Stimulated activated CD4-positive, alpha-beta T cell treated with anti-CD3 and anti-CD28 coated beads, Interleukin-1b, Interleukin-23, amount 100 ng/mL, for 4 hours (primary cell): ENCODE results near the gene YIPF3.
"Not testable (repeated sequence)": the region's sequence is repeated elsewhere in the genome, so short reads cannot be mapped to it uniquely, and the experiment has no call there.

Source experiments
- DNase-seq, 2 donors: peaks; one replicate each; pipeline ENCODE4 v3.0.0-alpha.2; 2020; ENCODE audit warnings: low read depth in 2 of 2

Gene YIPF3

GRCh38 chr6:43509984-43510826 lies 6.5 kb downstream of the YIPF3 start, which contains the start of gene LRRC73:
Gene LRRC73, minus strand, starts transcription at chr6:43510346. Its CDS starts 561 bp downstream, at chr6:43509785.
- peak; percentile 63 to 83 for DNase-seq

DNA sequence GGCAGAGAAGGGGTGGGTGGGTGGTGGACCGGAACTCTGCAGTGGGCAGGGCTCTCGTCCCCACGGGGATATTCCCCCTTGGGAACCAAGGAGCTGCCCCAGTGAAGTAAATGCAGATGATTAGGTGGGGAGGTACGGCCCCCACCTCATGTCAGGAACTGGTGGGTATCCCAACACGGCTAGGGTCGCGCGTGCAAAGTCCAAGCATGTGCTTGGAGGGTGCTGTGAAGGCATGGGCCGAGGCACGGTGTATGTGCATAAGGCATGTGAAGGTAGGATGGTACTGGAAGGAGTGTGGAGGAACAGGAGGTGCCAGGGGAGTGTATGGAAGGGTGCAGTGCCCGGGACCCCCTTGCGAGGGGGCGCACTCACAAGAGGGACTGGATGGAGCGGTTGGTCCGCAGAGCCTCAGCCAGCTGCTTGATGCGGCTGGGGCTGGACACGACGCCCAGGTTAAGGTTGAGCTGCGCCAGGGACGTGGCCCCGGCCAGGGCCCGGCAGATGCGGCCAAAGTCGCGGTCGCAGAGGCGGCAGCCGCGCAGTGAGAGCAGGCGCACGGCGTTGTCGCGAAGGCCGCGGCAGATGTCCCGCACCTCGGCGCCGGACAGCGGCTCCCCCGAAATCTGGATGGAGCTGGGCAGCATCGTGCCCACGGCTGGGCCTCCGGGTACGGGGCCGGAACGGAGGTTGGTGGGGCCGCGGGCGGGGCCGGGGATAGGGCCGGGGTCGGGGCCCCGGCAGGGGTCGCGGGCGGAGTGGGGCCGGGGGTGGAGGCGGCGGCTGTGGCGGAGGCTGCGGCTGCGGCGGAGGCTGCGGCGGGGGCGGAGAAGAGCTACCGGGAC lies 7.4 kb downstream of the YIPF3 start:
- DNase-seq, result no peak

DNA sequence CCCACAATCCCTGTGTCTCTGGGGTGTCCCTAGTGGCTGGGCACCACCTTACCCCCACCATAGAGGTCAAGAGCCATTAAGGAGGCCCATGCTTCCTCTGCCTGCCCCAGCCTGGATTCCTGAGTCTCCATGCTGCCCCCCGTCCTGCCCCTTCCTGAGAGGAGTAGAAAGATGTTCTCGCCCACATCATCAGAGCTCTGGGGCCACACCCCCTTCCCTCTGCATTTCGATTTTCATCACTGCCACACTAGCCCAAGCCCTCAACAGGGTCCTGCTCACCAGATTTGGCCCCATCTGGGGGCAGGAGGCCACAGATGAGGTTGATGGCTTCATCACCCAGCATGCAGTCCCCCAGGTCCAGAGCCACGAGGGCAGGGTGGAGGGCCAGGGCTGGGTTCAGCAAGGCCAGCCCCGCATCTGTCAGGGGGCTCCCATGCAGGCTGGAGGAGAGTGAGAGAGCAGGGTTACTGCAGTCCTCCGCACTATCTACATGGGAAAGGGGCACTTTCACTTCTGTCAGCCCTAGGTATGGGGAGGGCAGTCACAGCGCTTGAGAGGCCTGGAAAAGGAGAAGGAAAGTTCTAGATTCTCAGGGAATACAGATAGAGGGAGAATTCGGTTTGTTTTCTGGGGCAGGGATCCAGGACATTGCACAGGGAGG lies 8.1 kb downstream of the YIPF3 start:
- DNase-seq, result no peak

- peak; percentile 61 to 79 for DNase-seq
These were observed 9.9 kb downstream of the YIPF3 start for GRCh38 chr6:43506667-43507471.

- DNase-seq, result no peak
These were observed 10.6 kb downstream of the YIPF3 start for GRCh38 chr6:43506171-43506570.

DNA sequence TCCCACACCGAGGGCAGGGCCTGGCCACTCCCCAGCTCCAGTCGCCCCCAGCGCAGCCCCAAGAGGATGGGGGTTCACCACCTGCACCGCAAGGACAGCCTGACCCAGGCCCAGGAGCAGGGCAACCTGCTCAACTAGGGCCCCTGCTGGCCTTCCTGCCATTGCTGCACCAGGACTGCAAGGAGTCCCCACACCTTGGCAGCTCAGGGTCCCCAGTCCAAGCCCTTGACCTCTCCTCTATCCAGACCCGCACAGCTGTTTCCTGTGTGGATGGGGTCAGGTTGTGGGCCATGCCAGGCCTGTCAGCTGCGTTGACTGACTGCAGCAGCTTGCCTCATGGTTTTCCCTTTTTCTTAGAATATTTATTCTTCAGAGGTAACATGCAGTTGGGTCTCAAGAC lies 11.0 kb downstream of the YIPF3 start:
- no peak for DNase-seq

GRCh38 chr6:43504756-43505593 lies 11.8 kb downstream of the YIPF3 start:
- no peak for DNase-seq

GRCh38 chr6:43503443-43503842 lies 13.3 kb downstream of the YIPF3 start:
- no peak for DNase-seq

DNA sequence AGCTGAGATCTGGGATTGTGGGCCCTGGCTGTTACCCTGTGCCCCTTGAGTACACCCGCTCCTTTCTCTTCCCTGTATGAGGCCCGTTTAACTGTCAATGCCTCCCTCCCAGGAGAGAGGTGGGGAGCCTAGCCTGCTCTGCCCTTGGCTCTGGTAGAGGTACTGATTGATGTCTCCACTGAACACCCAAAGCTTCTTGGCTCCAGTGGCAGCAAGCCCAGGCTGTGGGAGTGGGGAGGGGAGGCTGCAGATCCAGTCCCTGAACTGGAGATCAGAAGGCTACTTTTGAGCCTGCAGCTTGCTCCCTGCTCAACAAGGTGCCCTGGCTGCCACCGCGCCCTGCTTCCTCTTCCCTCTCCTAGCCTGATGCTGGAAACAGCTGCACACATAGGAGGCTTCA lies 14.1 kb downstream of the YIPF3 start:
- DNase-seq, result no peak

GRCh38 chr6:43500921-43501320 lies 15.8 kb downstream of the YIPF3 start:
- DNase-seq, result no peak

- no peak for DNase-seq
These were observed 17.5 kb downstream of the YIPF3 start for GRCh38 chr6:43499028-43499815.

DNA sequence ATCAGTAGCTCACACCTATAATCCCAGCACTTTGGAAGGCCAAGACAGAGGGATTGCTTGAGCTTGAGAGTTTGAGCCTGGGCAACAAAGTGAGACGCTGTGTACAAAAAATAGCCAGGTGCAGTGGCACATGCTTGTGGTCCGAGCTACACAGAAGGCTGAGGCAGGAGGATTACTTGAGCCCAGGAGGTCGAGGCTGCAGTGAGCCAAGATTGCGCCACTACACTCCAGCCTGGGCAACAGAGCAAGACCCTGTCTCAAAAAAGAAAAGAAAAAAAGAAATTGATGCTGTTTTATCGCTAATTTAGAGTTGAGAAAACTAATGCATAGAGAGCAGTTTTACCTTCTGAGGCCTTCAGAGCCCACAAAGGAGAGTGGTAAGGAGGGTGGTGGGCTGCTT lies 18.4 kb downstream of the YIPF3 start:
- DNase-seq, result not testable (repeated sequence)

DNA sequence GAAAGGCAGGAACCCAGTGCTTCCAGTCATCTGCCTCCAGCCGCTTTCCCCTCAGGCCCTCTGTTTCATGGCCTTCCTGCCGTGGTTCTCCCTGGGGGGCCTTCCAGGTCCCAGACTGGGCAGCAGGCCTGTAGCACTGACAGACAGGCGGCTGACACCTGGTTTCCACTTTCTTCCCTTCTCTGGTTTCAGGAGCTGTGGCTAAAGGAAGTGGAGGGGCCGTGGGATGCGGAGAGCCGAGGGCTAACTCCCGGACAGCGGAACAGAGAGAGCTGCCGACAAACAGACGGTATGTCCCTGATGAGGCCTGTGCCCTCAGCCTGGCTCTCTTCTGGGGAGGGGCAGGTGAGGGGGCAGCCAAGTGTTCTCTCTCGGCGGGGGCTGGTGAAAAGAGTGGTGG lies 19.0 kb downstream of the YIPF3 start:
- DNase-seq, result no peak

DNA sequence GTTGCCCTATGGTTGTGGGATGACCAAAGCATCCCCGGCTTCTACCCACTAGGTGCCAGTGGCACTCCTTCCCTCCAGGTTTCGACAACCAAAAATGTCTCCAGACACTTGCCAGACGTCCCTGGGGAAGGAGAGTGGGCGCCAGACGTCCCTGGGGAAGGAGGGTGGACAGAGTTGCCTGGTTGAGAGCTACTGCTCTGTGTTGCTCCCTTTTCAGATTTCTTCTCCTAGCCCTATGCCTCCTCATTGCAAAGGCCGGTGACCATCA lies 19.7 kb downstream of the YIPF3 start:
- DNase-seq, result no peak

- no peak for DNase-seq
These were observed 20.2 kb downstream of the YIPF3 start for GRCh38 chr6:43496370-43497128.

DNA sequence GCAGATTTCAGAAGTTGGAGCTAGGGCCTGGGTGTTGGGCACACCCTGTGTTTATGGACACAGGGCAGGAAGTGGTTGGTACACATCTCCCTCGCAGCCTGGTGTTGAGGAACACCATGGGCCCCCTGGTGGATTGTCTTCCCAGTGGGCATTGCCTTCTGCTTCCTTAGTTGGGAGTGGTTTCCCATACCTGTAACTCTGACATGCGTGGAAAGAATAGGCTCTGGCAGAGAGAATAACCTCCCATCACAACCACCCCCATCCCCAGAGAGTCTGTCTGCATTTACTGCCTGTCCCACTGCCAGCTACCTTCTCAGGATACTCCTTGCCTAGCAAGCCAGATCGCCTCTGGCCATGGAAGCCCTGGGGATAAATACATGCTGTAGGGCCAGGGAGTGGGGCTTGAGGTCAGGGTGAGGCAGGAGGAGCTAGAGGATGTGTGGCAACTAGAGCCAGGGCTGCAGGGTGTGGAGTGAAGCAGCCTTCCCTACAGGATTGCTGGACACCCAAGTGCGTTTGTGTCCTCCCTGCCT lies 21.3 kb downstream of the YIPF3 start:
- DNase-seq, result no peak

GRCh38 chr6:43494766-43495165 lies 22.0 kb downstream of the YIPF3 start:
- DNase-seq, result no peak

DNA sequence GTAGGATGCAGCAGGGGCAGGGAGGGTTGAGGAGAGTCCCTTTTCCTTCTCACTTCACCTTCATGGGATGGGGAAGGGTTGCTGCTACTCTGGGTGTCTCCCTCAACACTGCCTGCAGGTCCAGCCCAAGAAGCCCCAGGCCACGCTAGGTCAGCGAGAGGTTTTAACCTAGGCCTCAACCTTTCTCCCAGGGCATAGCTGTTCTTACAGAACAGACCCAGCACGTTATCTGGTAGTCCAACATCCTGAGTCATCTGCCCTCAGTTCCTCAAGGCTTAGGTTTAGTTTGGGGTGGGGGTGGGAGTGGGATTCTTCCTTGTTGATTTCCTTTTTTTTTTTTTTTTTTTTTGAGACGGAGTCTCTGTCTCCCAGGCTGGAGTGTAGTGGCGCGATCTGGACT lies 22.4 kb downstream of the YIPF3 start:
- DNase-seq, result no peak

DNA sequence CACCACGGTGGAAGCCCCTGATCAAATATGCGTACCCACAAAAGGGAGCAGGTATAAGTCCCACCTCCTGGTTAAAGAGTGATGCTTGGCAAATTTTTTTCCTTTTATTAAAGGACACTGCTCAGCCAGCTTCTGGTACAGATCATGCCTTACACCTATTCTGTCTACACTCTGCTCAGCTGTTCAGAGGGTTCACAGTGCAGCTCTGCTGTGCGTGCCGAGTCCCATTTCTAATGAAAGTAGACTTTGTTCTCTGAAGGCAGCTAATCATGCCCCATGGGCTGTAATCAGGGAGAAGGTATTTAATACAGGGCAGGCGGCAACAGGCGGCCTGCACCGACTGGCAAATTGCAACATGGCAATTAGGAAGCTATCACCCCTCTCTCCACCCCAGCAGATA lies 22.9 kb downstream of the YIPF3 start:
- no peak for DNase-seq
